ENCODE measurements around the gene GRB2. TPM values are rescaled to one million over a fixed set of nuclear protein-coding genes. Genes with fewer than 3 reads are reported as not detected.

GRB2 gene
- total RNA-seq, 1 donor from 2014 or later: 95.0 TPM

- no peaks in the 10 kb centered on the region for H3K36me3 Mint-ChIP-seq (ENCODE audit: low read depth, unreplicated experiment)
- peaks cover 9% of the 10 kb centered on the region for H3K4me1 Mint-ChIP-seq (ENCODE audit: unreplicated experiment)
- H3K27me3 Mint-ChIP-seq (ENCODE audit: unreplicated experiment): peaks cover 12% of the 10 kb centered on the region
- no peak overlapping the region for H3K27ac Mint-ChIP-seq (ENCODE audit: unreplicated experiment)
- DNase-seq (ENCODE audit: low spot score): no peak
- no peak overlapping the region for H3K4me3 Mint-ChIP-seq (ENCODE audit: unreplicated experiment)
- H3K9me3 Mint-ChIP-seq (ENCODE audit: unreplicated experiment): no peaks in the 10 kb centered on the region
- TF ChIP-seq, protein P1, sequence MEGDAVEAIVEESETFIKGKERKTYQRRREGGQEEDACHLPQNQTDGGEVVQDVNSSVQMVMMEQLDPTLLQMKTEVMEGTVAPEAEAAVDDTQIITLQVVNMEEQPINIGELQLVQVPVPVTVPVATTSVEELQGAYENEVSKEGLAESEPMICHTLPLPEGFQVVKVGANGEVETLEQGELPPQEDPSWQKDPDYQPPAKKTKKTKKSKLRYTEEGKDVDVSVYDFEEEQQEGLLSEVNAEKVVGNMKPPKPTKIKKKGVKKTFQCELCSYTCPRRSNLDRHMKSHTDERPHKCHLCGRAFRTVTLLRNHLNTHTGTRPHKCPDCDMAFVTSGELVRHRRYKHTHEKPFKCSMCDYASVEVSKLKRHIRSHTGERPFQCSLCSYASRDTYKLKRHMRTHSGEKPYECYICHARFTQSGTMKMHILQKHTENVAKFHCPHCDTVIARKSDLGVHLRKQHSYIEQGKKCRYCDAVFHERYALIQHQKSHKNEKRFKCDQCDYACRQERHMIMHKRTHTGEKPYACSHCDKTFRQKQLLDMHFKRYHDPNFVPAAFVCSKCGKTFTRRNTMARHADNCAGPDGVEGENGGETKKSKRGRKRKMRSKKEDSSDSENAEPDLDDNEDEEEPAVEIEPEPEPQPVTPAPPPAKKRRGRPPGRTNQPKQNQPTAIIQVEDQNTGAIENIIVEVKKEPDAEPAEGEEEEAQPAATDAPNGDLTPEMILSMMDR (IDR thresholded peaks at IDR 0.05; ENCODE audit: unreplicated experiment): no peak
These were observed 6.0 kb upstream of the GRB2 start for GRCh38 chr17:75411328-75412067.

DNA sequence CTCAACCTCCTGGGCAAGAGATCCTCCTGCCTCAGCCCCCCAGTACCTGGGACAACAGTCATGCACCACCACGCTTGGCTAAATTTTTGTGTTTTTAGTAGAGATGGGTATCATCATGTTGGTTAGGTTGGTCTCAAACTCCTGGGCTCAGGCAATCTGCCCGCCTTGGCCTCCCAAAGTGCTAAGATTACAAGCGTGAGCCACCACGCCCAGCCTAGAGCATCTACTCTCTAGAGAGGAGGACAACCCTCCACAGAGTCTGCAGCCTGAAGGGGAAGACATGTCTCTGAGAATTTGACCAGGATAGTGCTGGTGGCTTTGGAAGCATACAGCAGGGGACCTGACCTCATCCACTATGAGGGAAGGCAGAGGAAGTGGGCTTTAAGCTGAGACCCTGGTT is 4.7 kb upstream of the GRB2 start:
- Mint-ChIP-seq H3K4me3 (ENCODE audit: unreplicated experiment) (no peak overlapping the region), H3K9me3 (ENCODE audit: unreplicated experiment) (no peaks in the 10 kb centered on the region), H3K4me1 (ENCODE audit: unreplicated experiment) (peaks cover 9% of the 10 kb centered on the region), H3K27ac (ENCODE audit: unreplicated experiment) (no peak overlapping the region), H3K27me3 (ENCODE audit: unreplicated experiment) (peaks cover 10% of the 10 kb centered on the region), H3K36me3 (ENCODE audit: low read depth, unreplicated experiment) (no peaks in the 10 kb centered on the region)
- TF ChIP-seq, protein P1 (IDR thresholded peaks at IDR 0.05; ENCODE audit: unreplicated experiment): no peak
- no peak for DNase-seq (ENCODE audit: low spot score)

DNA sequence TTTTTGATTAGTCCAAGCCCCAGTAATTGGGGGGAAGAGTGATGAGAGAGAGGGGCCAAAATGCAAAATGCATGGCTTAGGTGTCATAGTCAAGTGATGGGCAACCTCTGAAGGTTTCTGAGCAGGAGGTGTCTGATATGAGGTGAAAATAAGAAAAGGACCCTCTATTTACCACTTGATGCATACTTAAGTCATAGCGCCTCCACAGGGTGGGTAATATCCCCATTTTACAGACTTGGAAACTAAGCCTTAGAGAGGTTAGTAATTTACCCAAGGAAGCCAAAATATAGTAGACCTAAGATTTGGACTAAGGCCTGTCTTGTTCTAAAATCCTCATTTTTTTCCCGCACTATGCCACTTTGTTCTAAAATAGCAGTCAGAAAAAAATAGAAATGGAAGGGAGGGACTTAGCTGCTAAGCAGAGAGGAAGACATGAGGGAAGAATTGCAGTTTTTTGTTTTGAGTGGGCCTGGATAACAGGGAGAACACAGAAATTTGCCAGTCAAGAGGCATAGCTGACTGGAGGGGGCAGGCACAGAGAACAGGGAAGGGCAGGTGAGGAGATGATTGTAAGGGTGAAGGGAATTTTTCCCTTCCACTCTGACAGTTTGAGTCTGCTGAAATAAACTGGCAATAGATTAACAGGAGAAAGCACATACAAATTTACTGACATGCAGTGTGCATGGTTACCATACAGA is 2.3 kb upstream of the GRB2 start:
- TF ChIP-seq, protein P1 (IDR thresholded peaks at IDR 0.05; ENCODE audit: unreplicated experiment): no peak
- H3K4me3 Mint-ChIP-seq (ENCODE audit: unreplicated experiment): no peak overlapping the region
- no peak overlapping the region for H3K27ac Mint-ChIP-seq (ENCODE audit: unreplicated experiment)
- no peaks in the 10 kb centered on the region for H3K9me3 Mint-ChIP-seq (ENCODE audit: unreplicated experiment)
- peaks cover 17% of the 10 kb centered on the region for H3K4me1 Mint-ChIP-seq (ENCODE audit: unreplicated experiment)
- no peak for DNase-seq (ENCODE audit: low spot score)
- peaks cover 10% of the 10 kb centered on the region for H3K27me3 Mint-ChIP-seq (ENCODE audit: unreplicated experiment)
- H3K36me3 Mint-ChIP-seq (ENCODE audit: low read depth, unreplicated experiment): no peaks in the 10 kb centered on the region

DNA sequence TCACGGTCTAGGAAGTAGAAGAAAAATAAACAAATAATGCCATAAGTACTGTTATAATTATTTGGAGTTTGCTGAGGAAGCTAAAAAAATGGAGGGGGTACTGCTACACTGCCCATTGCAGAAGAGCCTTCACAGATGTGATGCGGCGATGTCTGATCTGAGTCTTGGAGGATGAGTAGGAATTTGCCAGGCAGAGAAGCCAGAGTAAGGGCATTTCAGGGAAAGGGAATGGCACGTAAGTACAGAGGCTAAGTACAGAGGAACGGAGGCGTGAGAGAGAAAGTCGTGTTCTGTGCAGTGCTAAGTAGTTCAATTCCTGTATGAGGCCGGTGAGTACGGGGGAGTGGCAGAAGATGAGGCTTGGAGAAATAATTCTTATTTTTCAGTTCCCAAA is 741 bp upstream of the GRB2 start:
- Mint-ChIP-seq H3K27me3 (ENCODE audit: unreplicated experiment) (peaks cover 7% of the 10 kb centered on the region), H3K36me3 (ENCODE audit: low read depth, unreplicated experiment) (no peaks in the 10 kb centered on the region), H3K4me1 (ENCODE audit: unreplicated experiment) (peaks cover 15% of the 10 kb centered on the region), H3K4me3 (ENCODE audit: unreplicated experiment) (peak overlapping the region; percentile 23), H3K27ac (ENCODE audit: unreplicated experiment) (no peak overlapping the region), H3K9me3 (ENCODE audit: unreplicated experiment) (no peaks in the 10 kb centered on the region)
- TF ChIP-seq, protein P1 (IDR thresholded peaks at IDR 0.05; ENCODE audit: unreplicated experiment): no peak
- no peak for DNase-seq (ENCODE audit: low spot score)

Data from endothelial cell (in vitro differentiated cells).